ENCODE data around the gene IQCE.
"Not testable (repeated sequence)": the region's sequence is repeated elsewhere in the genome, so short reads cannot be mapped to it uniquely, and the experiment has no call there.

Gene IQCE

DNA sequence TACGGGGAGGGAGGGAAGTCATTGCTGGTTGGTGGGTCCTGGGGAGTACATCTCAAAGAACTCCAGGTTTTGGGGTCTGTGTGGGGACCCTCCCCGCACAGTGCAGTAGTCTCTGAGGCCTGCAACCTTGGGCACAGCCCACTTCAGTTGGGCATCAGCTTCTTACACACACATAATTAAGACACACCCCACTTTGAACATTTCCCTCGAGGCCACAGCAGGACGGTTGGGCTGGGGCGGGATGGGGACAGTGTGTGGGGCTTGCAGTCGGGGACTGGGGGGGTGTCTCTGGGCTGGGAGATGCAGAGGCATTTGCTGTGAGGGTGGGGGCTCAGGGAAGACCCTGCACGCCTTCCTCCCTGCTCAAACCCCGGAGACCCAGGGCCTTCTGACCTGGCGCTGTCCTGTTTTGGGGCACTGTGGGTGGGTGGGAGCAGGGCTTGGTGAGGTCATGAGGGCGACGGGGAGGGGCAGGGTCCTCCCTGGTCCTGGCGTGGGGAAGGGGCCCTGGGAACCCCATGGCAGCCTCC, 38.0 kb upstream of the IQCE start:
- no peak for DNase-seq (ENCODE audit: low read depth in 2 of 2)

DNA sequence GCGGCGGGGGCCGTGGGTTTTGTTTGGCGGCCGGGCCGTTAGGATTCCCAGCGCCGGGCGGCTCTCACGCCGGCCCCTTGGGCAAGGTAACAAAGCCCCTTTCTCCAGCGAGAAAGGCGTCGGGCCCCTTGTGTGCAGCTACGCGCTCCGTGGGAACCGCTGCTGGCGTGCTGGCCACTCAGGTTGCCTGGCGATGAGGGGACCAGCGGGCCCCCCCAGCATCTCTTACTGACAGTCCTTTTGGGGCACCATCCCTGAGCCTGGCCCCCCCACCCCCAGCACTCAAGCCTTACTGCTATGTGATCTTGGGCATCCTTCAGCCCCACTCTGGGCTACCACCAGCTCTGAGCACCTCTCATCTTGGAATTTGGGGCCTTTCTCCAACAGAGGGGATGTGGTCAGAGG, 37.4 kb upstream of the IQCE start:
- no peak for DNase-seq (ENCODE audit: low read depth in 2 of 2)

DNA sequence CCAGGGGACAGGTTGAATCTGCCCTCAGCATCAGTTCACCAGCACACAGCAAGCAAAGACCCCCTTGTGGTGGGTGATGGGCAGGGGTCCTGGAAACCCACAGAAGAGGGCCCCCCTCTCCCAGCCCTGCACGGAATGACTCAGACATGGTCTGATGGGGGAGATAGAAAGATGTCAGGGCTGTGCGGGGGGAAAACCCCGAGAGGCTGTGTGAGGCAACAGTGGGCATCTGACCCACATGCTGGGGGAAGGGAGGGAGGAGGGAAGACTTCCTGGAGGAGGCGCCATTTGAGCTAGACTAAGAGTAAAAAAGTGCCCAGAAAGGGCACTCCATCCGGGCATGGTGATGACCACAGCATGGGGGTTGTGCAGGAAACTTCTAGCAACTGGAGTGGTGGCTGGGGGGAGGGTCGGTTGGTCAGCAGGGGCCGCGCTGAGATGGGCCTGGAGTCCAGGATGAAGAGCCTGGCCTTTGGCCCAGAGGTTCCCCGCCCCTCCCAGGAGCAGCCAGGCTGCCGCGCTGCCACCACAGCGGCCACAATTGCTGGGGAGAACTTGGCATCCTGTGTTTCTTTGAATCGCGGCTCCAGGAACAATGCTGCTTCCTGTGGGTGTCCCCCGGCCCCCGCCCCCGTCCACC, 36.7 kb upstream of the IQCE start:
- DNase-seq (ENCODE audit: low read depth in 2 of 2) = peak in 1 of 2 donors; percentile 75

DNA sequence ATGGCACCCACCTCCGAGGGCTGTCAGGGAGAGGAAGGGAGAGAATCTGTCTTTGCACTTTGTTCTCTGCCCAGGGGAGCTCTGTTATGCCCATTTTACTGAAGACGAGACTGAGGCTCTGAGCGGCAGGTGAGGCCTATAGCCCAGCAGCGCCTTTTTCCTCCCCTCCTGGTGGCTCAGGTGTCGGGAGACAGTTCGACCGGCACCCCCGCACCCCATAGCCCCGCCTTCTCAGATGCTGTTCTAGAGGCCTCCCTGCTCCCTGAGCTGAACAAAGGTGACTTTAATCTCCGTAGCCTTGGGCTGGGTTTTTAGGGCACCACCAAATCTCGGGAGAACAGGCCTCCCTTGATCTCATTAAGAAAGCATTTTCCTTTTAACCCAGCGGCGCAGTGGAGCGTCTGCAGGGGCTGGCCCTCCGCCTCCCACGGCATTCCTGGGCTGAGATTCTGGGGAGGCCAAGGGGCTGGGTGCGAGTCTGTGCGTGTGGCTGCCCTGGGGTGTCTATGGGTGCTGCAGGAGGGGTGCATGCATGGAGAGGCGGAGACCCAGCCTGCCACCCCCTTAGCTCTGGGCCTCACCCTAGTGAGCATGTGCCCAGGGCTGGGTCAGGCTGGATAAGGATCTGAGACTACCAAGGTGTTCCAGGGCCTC, 35.9 kb upstream of the IQCE start:
- no peak for DNase-seq (ENCODE audit: low read depth in 2 of 2)

DNA sequence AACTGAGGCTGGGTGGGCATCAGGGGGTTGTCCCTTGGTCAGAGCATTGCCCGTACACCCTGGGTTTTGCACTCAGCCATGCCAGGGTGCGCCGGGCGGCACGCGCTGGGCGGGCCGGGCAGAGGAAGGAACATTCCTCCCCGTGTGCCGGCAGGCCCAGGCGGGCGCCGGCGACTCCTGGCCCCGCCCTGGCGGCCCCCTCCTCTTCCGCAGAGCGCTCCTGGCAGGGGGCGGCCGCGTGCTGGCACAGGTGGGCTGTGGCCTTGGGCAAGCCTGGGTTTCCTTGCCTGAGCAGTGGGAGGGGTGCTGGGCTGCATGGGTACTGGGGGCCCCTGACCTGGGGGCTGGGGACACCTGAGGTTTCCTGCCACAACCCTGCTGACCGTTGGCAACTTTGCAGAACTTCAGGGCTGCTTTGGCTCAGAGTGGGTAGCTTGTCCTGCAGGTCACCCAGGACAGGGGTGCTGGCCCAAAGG, 35.3 kb upstream of the IQCE start:
- no peak for DNase-seq (ENCODE audit: low read depth in 2 of 2)

DNA sequence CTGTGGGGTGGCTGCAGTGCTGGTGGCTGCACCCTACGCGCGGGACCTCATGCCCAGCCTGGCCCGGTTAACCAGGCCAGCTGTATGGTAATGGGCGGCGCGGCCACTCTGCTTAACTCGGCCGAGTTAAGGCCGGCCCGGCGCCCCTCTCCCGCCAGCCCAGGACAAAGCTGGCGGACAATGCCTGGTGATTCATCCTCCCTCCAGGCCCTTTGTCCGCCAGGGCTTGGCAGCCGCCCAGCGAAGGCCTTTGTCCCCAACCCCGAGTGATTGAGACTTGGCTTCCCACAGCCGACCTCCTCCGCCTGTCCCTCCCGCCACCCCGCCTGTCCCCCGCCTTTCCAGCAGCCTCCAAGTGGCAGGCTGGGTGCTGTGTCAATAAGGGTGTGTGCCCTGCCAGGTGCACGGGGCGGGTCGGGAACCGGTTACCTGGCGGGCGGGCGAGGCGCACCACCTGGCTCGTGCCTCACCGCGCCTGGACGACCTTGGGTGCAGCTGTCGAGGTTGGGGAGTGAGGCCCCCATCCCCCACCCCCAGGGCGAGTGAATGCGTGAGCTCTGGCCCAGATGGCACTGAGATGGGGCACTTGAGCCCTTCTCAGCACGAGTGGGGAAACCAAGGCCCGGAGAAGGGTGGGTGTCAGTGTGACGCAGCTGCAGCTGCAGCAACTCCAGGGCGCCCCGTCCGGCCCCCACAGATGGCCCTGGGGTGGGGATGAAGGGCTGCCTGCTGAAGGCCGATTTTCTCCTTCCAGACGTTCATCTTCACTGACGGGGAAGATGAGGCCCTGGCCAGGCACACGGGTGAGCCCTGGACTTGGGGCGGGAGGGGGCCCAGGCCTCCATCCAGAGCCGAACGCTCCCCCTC, 34.6 kb upstream of the IQCE start:
- DNase-seq (ENCODE audit: low read depth in 2 of 2) = no peak

DNA sequence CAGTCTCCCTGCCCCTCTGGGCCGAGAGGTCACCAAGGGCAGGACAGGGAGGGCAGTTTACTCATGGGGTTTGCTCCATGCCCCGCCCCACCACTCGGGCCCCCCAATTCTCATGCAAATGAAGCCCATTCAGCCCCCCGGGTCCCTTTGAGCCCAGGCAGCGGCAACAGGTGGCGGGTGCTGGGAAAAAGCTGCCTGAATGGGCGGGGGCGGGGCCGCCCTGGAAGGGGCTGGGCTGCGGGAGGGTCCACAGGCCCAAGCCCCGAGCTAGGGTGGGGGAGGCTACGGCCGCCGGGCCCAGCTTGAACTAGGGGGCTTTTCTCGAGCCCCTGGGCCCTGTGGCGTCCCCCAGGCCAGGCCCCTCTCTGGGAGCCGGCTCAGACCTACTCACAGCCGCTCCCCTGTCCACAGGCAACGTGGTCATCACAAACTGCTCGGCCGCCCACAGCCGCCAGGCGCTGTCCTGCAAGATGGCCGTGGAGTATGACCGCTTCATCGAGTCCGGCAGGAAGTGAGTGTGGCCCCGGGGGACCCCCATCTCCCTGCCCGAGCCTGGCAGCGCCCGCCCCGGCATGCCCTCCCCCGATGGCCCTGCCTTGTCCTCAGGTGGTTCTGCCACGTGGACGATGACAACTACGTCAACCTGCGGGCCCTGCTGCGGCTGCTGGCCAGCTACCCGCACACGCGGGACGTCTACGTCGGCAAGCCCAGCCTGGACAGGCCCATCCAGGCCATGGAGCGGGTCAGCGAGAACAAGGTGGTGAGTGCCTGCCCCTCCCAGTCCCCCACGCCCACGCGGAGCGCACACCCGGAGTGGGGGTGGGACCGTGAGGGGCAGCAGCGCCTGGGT, 33.7 kb upstream of the IQCE start:
- no peak for DNase-seq (ENCODE audit: low read depth in 2 of 2)

DNA sequence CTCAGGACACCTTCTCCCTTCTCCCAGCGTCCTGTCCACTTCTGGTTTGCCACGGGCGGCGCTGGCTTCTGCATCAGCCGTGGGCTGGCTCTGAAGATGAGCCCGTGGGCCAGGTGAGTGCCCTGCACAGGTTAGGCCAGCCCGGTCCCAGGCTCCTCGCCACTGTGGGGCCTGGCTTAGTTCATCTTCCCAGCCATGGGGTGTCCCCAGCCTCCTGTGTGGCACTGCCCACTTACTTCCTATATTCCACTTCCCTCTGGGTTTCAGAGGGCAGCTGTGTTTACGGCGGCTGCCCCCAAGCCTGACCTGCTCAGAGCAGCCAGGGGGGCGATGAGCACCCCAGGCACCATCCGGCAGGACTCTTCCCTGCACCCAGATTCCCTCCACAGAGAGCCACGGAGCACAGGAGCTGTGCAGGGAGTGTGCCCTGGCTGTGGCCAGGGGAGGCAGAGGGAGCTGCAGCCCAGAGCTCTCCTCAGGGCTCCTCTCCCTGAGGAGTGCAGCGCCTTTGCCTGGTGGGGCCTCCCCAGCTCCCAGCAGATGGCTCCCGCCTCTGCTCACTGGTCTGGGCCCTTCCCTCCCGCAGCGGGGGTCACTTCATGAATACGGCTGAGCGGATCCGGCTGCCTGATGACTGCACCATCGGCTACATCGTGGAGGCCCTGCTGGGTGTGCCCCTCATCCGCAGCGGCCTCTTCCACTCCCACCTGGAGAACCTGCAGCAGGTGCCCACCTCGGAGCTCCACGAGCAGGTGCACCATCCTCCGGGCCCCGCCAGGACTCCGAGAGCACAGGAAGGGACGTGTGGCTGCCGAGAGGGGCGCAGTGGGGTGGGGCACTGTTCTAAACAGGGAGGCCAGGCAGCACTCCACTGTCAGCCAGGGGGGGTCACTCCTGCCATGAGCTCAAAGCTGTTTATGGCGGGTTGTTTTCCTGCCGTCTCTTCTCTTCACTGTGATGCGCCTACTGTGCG, 32.8 kb upstream of the IQCE start:
- DNase-seq (ENCODE audit: low read depth in 2 of 2) = no peak

DNA sequence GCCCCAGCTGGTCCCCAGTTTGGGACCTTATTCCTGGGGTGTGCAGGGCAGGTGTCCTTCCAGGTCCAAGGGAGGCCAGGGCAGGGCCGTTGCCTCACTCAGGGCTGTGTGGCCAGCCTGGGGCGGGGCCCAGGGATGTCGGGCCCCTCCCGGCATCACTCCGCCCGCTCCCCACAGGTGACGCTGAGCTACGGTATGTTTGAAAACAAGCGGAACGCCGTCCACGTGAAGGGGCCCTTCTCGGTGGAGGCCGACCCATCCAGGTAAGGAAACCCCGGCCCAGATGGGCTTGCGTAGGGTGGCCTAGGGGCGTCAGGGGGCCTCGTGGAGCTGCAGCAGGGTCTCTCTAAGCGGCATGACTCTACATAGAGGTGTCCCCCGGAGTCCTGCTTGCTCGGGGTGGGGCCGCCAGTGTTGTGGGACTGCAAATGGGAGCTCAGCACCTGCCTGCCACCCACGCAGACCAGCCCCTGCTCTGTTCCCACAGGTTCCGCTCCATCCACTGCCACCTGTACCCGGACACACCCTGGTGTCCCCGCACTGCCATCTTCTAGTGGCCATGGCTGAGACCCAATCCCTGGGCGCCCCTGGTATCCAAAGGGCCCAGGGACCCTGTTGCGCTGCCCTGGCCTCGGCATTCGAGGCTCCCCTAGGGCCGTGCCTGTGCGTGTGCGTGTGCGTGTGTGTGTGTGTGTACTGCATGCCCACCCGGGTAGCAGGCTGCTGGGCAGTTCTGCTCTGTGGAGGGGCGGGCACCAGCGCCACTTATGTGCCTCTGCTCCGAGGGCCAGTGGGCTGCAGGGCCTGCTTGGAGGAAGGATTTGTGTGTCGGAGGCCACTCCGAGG, 31.9 kb upstream of the IQCE start:
- DNase-seq (ENCODE audit: low read depth in 2 of 2) = no peak

DNA sequence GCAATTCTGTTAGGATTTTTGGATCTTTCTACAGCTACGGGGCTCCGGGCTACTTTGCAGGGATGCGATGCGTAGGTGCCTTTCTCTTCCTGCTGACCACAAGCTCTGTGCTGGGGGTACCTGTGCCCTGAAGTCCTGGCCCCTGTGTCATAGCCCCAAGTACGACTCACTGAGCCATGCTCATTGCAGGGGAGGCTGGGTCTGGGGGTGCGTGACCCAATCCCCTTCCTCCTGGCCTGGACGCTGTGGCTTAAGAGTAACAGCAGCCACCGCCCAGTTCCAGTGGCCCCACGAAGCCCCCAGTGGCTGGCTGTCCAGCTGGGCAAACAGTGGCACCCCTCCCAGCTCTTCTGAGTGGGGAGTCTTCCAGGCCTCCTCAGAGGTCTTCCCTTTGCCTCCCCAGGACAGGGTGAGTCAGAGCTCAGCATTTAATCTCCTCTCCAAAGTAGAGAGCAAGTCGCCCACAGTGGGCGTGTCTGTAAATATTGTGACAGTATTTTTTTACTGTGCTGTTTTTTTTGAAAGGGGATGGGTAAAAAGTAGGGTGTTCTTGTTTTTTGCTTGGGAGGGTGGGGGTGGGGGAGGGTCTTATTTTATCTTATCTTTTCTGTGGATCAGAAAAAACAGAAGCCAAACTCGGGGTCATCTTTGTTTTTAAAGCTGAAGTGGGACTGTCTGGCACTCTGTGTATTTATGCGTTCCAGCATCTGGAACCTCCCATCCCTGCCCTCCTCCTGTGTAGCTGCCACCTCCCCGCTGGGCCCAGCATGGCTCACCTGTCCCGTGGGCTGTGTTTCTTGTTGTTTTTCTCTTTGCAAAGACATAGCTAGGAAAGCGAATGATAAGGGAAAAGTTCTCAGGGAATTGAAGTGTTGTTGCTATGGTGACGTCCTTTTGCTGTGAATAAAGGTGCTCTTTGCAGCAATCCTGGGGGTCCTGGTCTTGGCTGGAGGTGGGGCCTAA, 31.0 kb upstream of the IQCE start:
- no peak for DNase-seq (ENCODE audit: low read depth in 2 of 2)

DNA sequence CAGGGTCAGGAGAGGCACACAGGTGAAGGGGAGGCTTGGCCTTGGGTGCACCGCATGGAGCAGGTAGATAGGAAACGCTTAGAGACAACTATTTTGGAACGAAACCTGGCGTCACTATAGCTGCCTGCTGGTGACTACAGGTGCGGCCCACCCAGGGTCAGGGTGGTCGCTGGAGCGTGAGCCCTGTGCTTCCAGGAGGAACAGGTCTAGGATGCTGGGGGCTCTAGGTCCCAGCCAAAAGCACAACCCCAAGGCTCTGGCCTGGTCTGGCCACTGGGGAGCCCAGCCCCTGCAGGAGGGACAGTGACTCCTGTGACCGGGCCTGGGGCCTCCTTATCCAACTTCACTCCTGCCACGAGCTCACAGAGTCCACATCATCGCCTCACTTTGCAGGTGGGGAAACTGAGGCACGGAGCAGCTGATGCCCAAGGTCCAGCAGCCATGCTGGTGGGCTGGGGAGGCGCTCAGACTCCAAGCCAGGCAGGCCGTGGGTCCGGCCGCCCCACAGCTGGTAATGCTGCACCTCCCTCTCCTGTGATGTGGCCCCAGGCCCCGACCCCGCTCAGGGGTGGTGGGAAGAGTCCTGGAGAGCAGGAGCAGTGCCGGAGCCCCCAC, 30.2 kb upstream of the IQCE start:
- DNase-seq (ENCODE audit: low read depth in 2 of 2) = no peak

DNA sequence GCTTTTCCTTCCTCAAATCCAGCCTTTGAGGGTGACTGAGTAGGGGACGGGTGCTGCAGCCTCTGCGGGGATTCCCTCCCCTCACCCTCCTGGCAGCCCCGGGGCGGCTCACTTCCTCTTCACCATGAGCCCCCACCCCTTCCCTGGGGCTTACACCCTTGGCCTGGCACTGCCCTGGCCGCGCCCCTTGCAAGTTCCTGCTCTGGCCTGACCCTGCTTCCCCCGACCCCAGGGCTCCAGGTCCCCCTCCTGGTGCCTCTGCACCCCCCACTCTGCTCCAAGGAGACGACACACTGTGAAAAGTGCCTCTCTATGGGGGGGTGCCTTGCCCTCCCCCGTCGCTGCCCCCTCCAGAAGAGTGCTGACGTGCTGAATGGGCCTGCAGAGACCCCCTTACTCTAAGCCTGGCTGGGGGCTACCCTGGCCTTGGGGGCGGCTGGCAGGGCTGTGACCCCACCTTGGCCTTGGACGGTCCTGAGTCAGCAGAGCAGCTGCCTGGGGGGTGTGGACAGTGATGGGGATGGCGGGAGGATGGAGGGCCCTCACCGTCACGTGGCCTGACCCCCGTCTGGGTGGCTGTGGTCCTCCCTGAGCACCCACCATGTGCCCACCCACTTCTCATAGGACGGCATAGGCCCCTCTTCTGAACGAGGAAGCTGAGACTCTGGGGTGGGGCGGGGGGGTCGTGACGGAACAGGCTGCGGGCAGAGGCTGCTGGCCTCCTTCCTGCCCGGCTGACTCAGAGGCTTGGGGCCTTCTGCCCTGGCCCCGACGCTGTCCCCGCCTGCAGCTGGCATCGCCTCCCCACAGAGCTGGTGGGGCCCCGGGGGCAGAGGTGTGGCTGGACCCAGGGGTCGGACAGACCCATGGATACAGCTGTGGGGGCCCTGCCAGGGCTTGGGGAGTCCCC, 29.4 kb upstream of the IQCE start:
- DNase-seq (ENCODE audit: low read depth in 2 of 2) = no peak

DNA sequence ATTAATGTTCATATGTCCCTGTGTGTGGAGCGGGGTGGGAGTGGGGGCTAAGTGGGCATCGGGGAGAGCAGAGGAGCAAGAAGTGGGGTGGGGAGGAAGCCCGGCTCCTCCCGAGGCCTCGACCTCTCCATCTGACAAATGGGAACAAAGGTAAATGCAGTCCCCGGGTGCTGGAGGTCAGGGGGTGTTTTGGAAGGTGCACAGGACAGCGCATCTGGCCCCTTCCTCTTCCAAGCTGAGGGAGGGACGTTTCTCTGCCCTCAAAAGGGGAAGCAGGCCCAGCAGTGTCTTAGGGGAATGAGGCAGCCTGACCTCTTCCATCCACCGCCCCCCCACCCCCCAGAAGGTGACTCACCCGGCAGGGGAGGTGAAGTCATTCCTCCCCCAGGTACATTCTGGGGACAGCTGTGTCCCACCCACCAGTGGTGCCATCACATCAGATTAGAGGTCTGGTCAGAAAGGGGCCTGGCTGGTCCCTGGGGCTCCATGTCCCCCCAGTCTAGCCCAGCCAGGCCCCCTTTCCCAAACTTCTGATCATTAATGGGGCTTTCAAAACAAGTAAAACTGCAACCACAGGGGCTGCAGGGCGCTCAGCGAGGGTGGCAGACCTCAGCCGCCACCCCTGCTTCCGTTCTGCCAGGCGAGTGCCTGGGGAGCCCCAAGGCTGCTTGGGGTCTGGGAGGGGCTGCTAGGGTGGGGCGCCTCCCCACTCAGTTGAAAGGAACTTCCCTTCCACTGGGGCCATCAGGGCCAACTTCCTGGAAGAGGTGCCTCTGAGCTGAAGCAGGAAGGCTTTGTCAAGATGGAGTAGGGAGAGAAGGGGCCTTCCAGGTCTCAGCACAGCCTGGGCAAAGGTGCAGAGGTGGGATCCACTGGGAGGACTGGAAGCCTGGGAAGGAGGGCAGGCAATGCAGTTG, 28.4 kb upstream of the IQCE start:
- DNase-seq (ENCODE audit: low read depth in 2 of 2) = peak in 1 of 2 donors; percentile 47

DNA sequence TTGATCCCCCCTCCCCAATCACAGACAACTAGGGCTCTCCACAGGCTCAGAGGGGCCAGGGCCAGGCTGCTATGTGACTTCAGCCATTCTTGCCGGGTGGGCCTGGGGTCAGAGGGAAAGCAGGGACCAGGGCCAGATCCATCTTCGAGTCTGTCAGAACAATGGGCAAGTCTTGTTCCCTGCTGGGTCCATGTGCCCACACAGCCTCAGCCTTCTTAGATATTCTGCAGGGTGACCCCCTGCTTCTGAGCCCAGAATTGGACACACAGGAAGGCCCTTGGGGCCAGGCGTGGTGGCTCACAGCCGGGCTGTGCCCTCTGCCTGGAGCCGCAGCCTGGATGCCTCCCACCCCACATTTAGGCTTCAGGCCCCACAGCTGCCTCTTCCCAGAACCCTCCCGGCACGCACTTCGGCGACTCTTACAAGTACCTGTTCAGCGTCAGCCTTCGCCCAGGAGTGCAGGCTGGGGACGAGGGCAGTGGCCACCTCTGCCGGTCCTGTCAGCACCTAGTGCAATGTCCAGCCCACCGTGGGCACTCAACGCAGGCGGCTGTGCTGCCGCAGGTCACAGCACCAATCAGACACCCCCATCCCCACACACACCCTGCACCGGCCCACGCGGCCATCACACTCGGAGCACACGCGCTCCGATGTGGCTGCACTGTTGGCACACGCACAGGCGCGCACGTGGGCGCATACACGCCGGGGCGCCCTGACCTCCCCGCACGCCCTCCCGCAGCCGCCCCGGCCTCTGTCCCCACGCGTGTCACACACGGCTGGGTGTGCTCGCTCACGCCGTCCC, 27.6 kb upstream of the IQCE start:
- DNase-seq (ENCODE audit: low read depth in 2 of 2) = not testable (repeated sequence)

DNA sequence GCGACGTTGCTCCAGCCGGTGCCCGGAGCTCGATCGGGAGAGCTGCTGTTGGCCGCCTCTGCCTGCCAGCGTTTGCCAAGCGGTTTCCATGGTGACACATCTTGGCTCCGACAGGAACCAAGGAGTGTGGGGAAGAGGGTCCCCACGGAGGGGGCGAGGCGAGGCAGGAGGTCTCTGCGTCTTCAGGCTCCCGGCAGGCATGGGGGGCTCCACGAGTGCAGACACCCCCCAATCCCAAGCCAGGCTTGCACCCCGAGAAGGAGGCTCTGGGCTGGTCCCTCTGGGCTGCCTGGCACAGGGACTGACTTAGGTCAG, 27.0 kb upstream of the IQCE start:
- DNase-seq (ENCODE audit: low read depth in 2 of 2) = not testable (repeated sequence)

Data from stimulated activated CD4-positive, alpha-beta T cell treated with anti-CD3 and anti-CD28 coated beads, Interleukin-4, amount 100 ng/mL, for 48 hours (primary cell).